HepG2 (cell line): Measurements from ENCODE around the gene CELF6. TPM values are rescaled to one million over a fixed set of nuclear protein-coding genes. Genes with fewer than 3 reads are reported as not detected.

ENCODE experiments used
- ATAC-seq: fragments of 200-7000 bp; cut with Tn5 transposase; 3 replicates; pipeline ENCODE4 v1.9.1; 2020; ENCODE audit warnings: mild to moderate bottlenecking, moderate library complexity
- BruUV-seq: library from RNA; stranded (reverse); fragments of 400-500 nt; replicated peaks from 2 replicates; lab custom pipeline; 2021; lab: Mats Ljungman, UMichigan
- CTCF ChIA-PET: fragments of 300-600 bp; formaldehyde crosslinking; extraction: SDS; loops from one replicate; lab custom pipeline; 2021; ENCODE audit warnings: low total read pairs, inconsistent platforms, low intra/inter-chr PET ratio; lab: Yijun Ruan, JAX
- POLR2A ChIA-PET: fragments of 350-600 bp; sonication (Branson Sonifier 250); formaldehyde crosslinking; loops from one replicate; lab custom pipeline; 2020; ENCODE audit warnings: antibody characterized with exemption, inconsistent platforms; lab: Yijun Ruan, JAX
- DNase-seq: peaks from one replicate; pipeline ENCODE4 v3.0.0-alpha.2; 2015; ENCODE audit warnings: low spot score
- FAIRE-seq: peaks from 3 replicates; lab custom pipeline; 2011; peaks lifted over from hg19 to GRCh38; lab: Jason Lieb, UNC
- H2AFZ ChIP-seq: one replicate; pipeline ENCODE4 v1.6.1; 2011; ENCODE audit warnings: low read length, inconsistent platforms
- H3K27ac ChIP-seq: fragments of 300-600 bp; 3 replicates; pipeline ENCODE4 v1.8.0; 2011; ENCODE audit warnings: mixed run types, mild to moderate bottlenecking, mixed read lengths, low read length, inconsistent platforms; ENCODE audit not compliant: insufficient read depth; ENCODE audit errors: extremely low read length
- H3K27me3 ChIP-seq, 2 experiments: fragments of 200-600 bp in 1 of 2; 2 replicates in 1 of 2; 3 replicates in 1 of 2; pipeline versions ENCODE4 v1.6.0 to v1.8.0; 2011; ENCODE audit warnings: low read length in 2 of 2, mild to moderate bottlenecking in 2 of 2, moderate library complexity in 2 of 2, inconsistent platforms in 1 of 2; ENCODE audit not compliant: insufficient read depth in 2 of 2, control insufficient read depth in 1 of 2
- H3K36me3 ChIP-seq, 2 experiments: fragments of 200-600 bp in 1 of 2; replicated peaks in 1 of 2; 2 replicates in 1 of 2; 3 replicates in 1 of 2; pipeline versions ENCODE4 v1.5.1 to v1.8.0; 2011; ENCODE audit warnings: low read length in 2 of 2, inconsistent platforms in 1 of 2; ENCODE audit not compliant: insufficient read depth in 2 of 2, control insufficient read depth in 1 of 2
- H3K4me1 ChIP-seq: 2 replicates; pipeline ENCODE4 v1.5.1; 2012; ENCODE audit warnings: low read length, inconsistent platforms; ENCODE audit not compliant: insufficient read depth
- H3K4me2 ChIP-seq: 2 replicates; pipeline ENCODE4 v1.6.0; 2011; ENCODE audit warnings: low read depth, low read length, inconsistent platforms
- H3K4me3 ChIP-seq, 3 experiments: fragments of 200-600 bp in 1 of 3; sonication (generic), shearing (Covaris generic) in 1 of 3; replicated peaks in 1 of 3; 2 replicates each; pipeline ENCODE4 v1.5.1; 2011 to 2016; ENCODE audit warnings: low read length in 3 of 3, inconsistent platforms in 2 of 3, low read depth in 2 of 3, mild to moderate bottlenecking in 2 of 3, control low read depth in 1 of 3, mixed read lengths in 1 of 3; ENCODE audit not compliant: insufficient read depth in 1 of 3
- H3K79me2 ChIP-seq: one replicate; pipeline ENCODE4 v1.6.1; 2011; ENCODE audit warnings: low read length, inconsistent platforms; ENCODE audit not compliant: insufficient read depth
- H3K9ac ChIP-seq: 2 replicates; pipeline ENCODE4 v1.6.0; 2011; ENCODE audit warnings: mild to moderate bottlenecking, low read depth, low read length, inconsistent platforms; ENCODE audit not compliant: insufficient read depth
- H3K9me3 ChIP-seq: 2 replicates; pipeline ENCODE4 v1.5.1; 2012; ENCODE audit warnings: mild to moderate bottlenecking, low read length
- H4K20me1 ChIP-seq: 2 replicates; pipeline ENCODE4 v1.6.0; 2011; ENCODE audit warnings: inconsistent platforms, mild to moderate bottlenecking, low read length, moderate library complexity; ENCODE audit not compliant: insufficient read depth
- CBX5 ChIP-seq: sonication (generic); formaldehyde crosslinking; IDR thresholded peaks from 2 replicates; pipeline ENCODE4 v1.4.0; 2020; ENCODE audit warnings: missing genetic modification reagents, borderline replicate concordance
- CREB1 ChIP-seq, 2 experiments: fragments of 450-650 bp in 1 of 2; IDR thresholded peaks; 2 replicates each; pipeline ENCODE4 v1.6.1; 2016 to 2017; ENCODE audit warnings: control low read depth in 1 of 2, mild to moderate bottlenecking in 1 of 2, missing compliant biosample characterization in 1 of 2, missing genetic modification characterization in 1 of 2
- FOXA3 ChIP-seq: IDR thresholded peaks from 2 replicates; pipeline ENCODE4 v1.6.1; 2016; ENCODE audit warnings: missing genetic modification reagents, missing compliant biosample characterization
- HMG20B ChIP-seq: conservative IDR thresholded peaks from 2 replicates; pipeline ENCODE4 v1.6.1; 2016; ENCODE audit warnings: missing genetic modification reagents, missing compliant biosample characterization
- HOXA3 ChIP-seq: sonication (generic); formaldehyde crosslinking; IDR thresholded peaks from 2 replicates; pipeline ENCODE4 v1.5.0; 2020; ENCODE audit warnings: missing genetic modification reagents
- MAFF ChIP-seq: IDR thresholded peaks from 2 replicates; pipeline ENCODE4 v1.6.1; 2011; ENCODE audit warnings: low read depth, low read length, improper control_type of control experiment
- MAFK ChIP-seq, 2 experiments: IDR thresholded peaks in 1 of 2; conservative IDR thresholded peaks in 1 of 2; 2 replicates each; pipeline ENCODE4 v1.6.1; 2011; ENCODE audit warnings: improper control_type of control experiment in 2 of 2, low read length in 2 of 2
- MXD4 ChIP-seq: IDR thresholded peaks from 2 replicates; pipeline ENCODE4 v1.6.1; 2016; ENCODE audit warnings: mild to moderate bottlenecking, missing biosample characterization, missing genetic modification reagents
- NFE2L2 ChIP-seq: fragments of 150-350 bp; IDR thresholded peaks from 2 replicates; pipeline ENCODE4 v1.6.1; 2014; ENCODE audit warnings: low read length
- NR1H2 ChIP-seq: sonication (generic); formaldehyde crosslinking; IDR thresholded peaks from 2 replicates; pipeline ENCODE4 v1.8.1; 2022; ENCODE audit warnings: low read depth, missing genetic modification reagents, borderline replicate concordance
- PHF8 ChIP-seq: sonication (generic); formaldehyde crosslinking; IDR thresholded peaks from 2 replicates; pipeline ENCODE4 v1.5.0; 2020; ENCODE audit warnings: missing genetic modification reagents
- POLR2AphosphoS5 ChIP-seq: IDR thresholded peaks from 2 replicates; pipeline ENCODE4 v1.6.1; 2012; ENCODE audit warnings: low read depth, low read length
- RBM22 ChIP-seq: fragments of 200-400 bp; formaldehyde crosslinking; optimal IDR thresholded peaks from 2 replicates; pipeline ENCODE3; 2017; ENCODE audit warnings: mild to moderate bottlenecking, low read length, moderate library complexity
- RNF2 ChIP-seq: fragments of 450-650 bp; conservative IDR thresholded peaks from 2 replicates; pipeline ENCODE4 v1.6.1; 2016; ENCODE audit warnings: low read depth
- SAP130 ChIP-seq: IDR thresholded peaks from 2 replicates; pipeline ENCODE4 v1.6.1; 2016; ENCODE audit warnings: low read depth
- ZBTB42 ChIP-seq: sonication (generic); formaldehyde crosslinking; IDR thresholded peaks from 2 replicates; pipeline ENCODE4 v1.5.0; 2020; ENCODE audit warnings: mild to moderate bottlenecking, missing genetic modification reagents
- ZNF101 ChIP-seq: sonication (generic); formaldehyde crosslinking; IDR thresholded peaks from 2 replicates; pipeline ENCODE4 v1.4.0; 2020; ENCODE audit warnings: mild to moderate bottlenecking, low read depth, missing genetic modification reagents, borderline replicate concordance
- ZNF224 ChIP-seq: sonication (generic); formaldehyde crosslinking; IDR thresholded peaks from 2 replicates; pipeline ENCODE4 v1.5.0; 2020; ENCODE audit warnings: mild to moderate bottlenecking, missing genetic modification reagents
- ZNF260 ChIP-seq: sonication (generic); formaldehyde crosslinking; IDR thresholded peaks from 2 replicates; pipeline ENCODE4 v1.4.0; 2020; ENCODE audit warnings: missing genetic modification reagents, low read depth, mild to moderate bottlenecking, borderline replicate concordance
- ZNF335 ChIP-seq: sonication (generic); formaldehyde crosslinking; IDR thresholded peaks from 2 replicates; pipeline ENCODE4 v1.4.0; 2020; ENCODE audit warnings: missing genetic modification reagents
- ZNF337 ChIP-seq: sonication (generic); formaldehyde crosslinking; IDR thresholded peaks from 2 replicates; pipeline ENCODE4 v1.5.1; 2020; ENCODE audit warnings: missing genetic modification reagents, low read depth, mild to moderate bottlenecking, borderline replicate concordance
- ZNF577 ChIP-seq: sonication (generic); formaldehyde crosslinking; IDR thresholded peaks from 2 replicates; pipeline ENCODE4 v1.4.0; 2020; ENCODE audit warnings: mild to moderate bottlenecking, low read depth, missing genetic modification reagents, borderline replicate concordance
- ZNF816 ChIP-seq: sonication (generic); formaldehyde crosslinking; IDR thresholded peaks from 2 replicates; pipeline ENCODE4 v1.8.0; 2022; ENCODE audit warnings: missing genetic modification reagents, mild to moderate bottlenecking, borderline replicate concordance
- WGBS: methylation state at CpG from one replicate; pipeline ENCODE4 v1.1.6; 2017; ENCODE audit warnings: low lambda C conversion rate; 5-methylcytosine and 5-hydroxymethylcytosine counted together
- in situ Hi-C: cut with HindIII; loops from 2 replicates; pipeline ENCODE4 v1.10.0; 2017; ENCODE audit warnings: low pct_unique_long_range_greater_than_20kb; ENCODE audit not compliant: extremely low pct_ligation_motif_present
- intact Hi-C: fragments of 100-400 bp; cut with micrococcal nuclease; formaldehyde crosslinking; loops from one replicate; pipeline ENCODE4 v1.10.0; 2022; ENCODE audit not compliant: unreplicated experiment
- polyA plus RNA-seq, 8 experiments: library from polyadenylated mRNA; depleted of rRNA in 3 of 8; stranded (reverse) in 7 of 8; unstranded in 1 of 8; fragments of >200 nt; fragmentation: Illumina TruSeq in 4 of 8; extraction: Trizol in 4 of 8; gene quantifications; 2 replicates each; pipeline versions ENCODE4 v1.2.1 to v1.2.3, GENCODE V29; 2011 to 2016; ENCODE audit warnings: low read depth in 4 of 8, missing spikeins in 1 of 8, mixed read lengths in 1 of 8; ENCODE audit not compliant: insufficient read depth in 1 of 8
- total RNA-seq, 5 experiments: library from RNA; depleted of rRNA; stranded (reverse); fragments of >200 nt; fragmentation: Illumina TruSeq; extraction: Trizol; gene quantifications; 2 replicates each; pipeline ENCODE4 v1.2.3, GENCODE V29; 2016; ENCODE audit warnings: low read depth in 1 of 5
- TF ChIP-seq, protein P1 (sequence below): sonication (generic); formaldehyde crosslinking; IDR thresholded peaks from 2 replicates; pipeline ENCODE4 v1.5.0; 2020; ENCODE audit warnings: missing genetic modification reagents

Gene CELF6
- total and polyA plus RNA-seq, 2 of the 13 experiments (the other 11 are each of a cell fraction or from before 2014, with no cell fraction given) = 0.49 to 0.94 TPM

DNA sequence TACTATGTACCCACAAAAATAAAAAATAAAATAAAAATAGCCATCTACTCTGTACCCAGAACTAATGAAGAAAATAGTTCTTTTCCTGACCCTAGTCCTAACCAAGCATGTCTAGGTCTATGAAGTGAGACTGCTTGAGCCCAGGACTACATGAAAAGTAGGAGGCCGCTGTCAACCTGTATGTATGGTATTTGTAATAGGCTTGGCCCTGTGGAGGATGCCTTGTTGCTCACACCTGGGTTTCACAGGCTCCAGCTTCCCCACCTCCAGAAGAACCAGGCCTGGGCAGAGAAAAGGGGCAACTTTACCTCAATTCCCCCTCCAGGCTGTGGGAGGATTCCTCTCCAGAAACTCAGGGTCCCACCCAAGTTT, 82.1 kb downstream of the CELF6 start (continued):
- TF ChIP-seq ZBTB42 = no peak
- TF ChIP-seq ZNF577 (CRISPR knock-in tag) = no peak
- TF ChIP-seq, protein P1, sequence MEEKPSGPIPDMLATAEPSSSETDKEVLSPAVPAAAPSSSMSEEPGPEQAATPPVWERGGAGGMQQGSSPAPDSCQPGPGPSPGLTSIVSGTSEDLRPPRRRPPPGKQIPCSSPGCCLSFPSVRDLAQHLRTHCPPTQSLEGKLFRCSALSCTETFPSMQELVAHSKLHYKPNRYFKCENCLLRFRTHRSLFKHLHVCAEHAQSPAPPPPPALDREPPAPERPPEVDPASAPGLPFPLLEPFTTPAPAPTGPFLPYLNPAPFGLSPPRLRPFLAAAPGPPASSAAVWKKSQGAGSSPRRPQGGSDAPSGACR (CRISPR knock-in tag) = no peak
- TF ChIP-seq ZNF337 (CRISPR knock-in tag) = no peak
- TF ChIP-seq NR1H2 (CRISPR knock-in tag) = no peak
- TF ChIP-seq MXD4 (CRISPR knock-in tag) = no peak
- no peak for TF ChIP-seq ZNF260 (CRISPR knock-in tag)
- no peak for TF ChIP-seq ZNF101 (CRISPR knock-in tag)
- no peak for TF ChIP-seq PHF8 (CRISPR knock-in tag)
- TF ChIP-seq FOXA3 (CRISPR knock-in tag) = no peak

DNA sequence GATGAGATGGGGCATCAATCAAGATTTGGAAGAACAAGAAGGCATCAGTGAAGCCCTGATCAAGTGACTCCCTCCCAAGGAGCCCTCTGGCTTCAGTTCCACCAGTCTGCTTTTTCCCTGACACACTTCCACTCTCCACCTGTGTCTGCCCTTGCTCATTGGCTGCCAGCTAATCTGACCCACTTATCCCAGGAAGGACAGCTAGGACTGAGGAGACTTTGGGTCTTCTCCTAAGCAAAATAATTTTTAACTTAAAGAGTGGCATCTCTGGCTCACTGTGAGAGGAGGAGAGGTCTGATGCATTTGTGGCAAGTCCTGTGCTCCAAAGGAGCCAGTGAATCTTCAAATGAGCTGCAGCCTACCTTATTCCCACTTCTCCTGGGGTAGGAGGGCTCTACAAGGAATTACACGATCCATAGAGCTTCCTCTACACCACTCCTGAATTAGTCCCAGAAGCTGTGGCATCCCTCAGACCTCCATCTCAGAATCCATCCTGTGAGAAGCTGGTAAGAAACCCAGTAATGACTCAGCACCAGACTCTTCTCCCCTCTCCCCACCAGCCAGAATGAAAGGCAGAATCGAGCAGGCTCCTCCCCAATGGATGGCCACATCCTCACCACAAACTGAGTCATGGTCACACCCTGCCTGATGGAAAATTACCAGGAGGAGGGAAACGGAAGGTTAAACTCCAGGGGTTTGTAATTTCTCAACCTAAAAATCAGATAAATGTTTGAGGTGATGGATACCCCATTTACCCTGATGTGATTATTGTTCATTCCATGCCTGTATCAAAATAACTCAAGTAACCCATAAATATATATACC, 82.7 kb downstream of the CELF6 start:
- H3K79me2 ChIP-seq = no peaks in the 10 kb centered on the region
- ChIA-PET CTCF (no interaction called here), POLR2A (interaction anchor here (0.7 to 2.0 kb wide), 3 partner anchors 10 to 138 kb away, joined by 3 to 9 read pairs (median 6); partner anchors contain the start of gene HEXA)
- peak overlapping the region; percentile 36 for H3K27ac ChIP-seq
- DNase-seq (peak; percentile 85), FAIRE-seq (peak; percentile 89), ATAC-seq (peak; percentile 78)
- H4K20me1 ChIP-seq = no peaks in the 10 kb centered on the region
- WGBS = 10% methylated on average over 3 of the region's 3 CpGs
- no peak overlapping the region for H2AFZ ChIP-seq
- H3K4me2 ChIP-seq = peak overlapping the region; percentile 72
- peaks cover 0 to 3% of the 10 kb centered on the region in 2 experiments; a peak in 1 of 5 replicates for H3K27me3 ChIP-seq
- H3K4me3 ChIP-seq = peak overlapping the region in 2 of 3 experiments; percentile 31 to 43; a peak in 3 of 6 replicates
- H3K36me3 ChIP-seq = no peaks in the 10 kb centered on the region
- intact Hi-C loops (no loop called here), in situ Hi-C loops (no loop called here)
- BruUV-seq = TSS peak; percentile 98
- peak overlapping the region; percentile 50 for H3K9ac ChIP-seq
- peaks cover 53% of the 10 kb centered on the region for H3K4me1 ChIP-seq
- no peaks in the 10 kb centered on the region for H3K9me3 ChIP-seq
- TF ChIP-seq NFE2L2 (peak; percentile 86), RNF2 (no peak), RBM22 (no peak), POLR2AphosphoS5 (peak; percentile 41; the same call in 1 of the 2 replicates), HOXA3 (CRISPR knock-in tag) (no peak), SAP130 (peak; percentile 72), MAFF (peak; percentile 53), HMG20B (no peak), ZNF816 (no peak), ZNF224 (CRISPR knock-in tag) (no peak), MAFK (conservative IDR thresholded peaks at IDR 0.05 in 1 of 2, IDR thresholded peaks at IDR 0.05 in 1 of 2; ENCODE audit: low read length in 2 of 2) (peak; percentile 46 to 72; a peak in 3 of 4 replicates), CBX5 (CRISPR knock-in tag) (no peak), ZNF335 (peak; percentile 59; the same call in 1 of the 2 replicates), CREB1 (IDR thresholded peaks at IDR 0.05) (no peak), CREB1 (CRISPR knock-in tag; IDR thresholded peaks at IDR 0.05) (no peak)
